HL-60 (cell line): ENCODE measurements around the gene DDAH1.

Source experiments
- DNase-seq, 2 experiments: peaks; one replicate each; pipeline ENCODE4 v3.0.0-alpha.2; 2010 to 2020; ENCODE audit warnings: low read depth in 1 of 2, low spot score in 1 of 2
- H3K27ac ChIP-seq: fragments of 250-450 bp; sonication (Bioruptor Pico); replicated peaks from 2 replicates; pipeline ENCODE4 v1.5.1; 2020; ENCODE audit warnings: mild to moderate bottlenecking, moderate library complexity
- H3K27me3 ChIP-seq: fragments of 250-450 bp; sonication (Bioruptor Pico); 2 replicates; pipeline ENCODE4 v1.5.1; 2021; ENCODE audit warnings: mild to moderate bottlenecking, moderate library complexity; ENCODE audit not compliant: insufficient read depth, poor library complexity, severe bottlenecking
- H3K4me3 ChIP-seq: replicated peaks from 2 replicates; pipeline ENCODE4 v1.5.1; 2011; ENCODE audit warnings: mild to moderate bottlenecking, control low read depth, low read length; ENCODE audit not compliant: insufficient read depth
- CTCF ChIP-seq: IDR thresholded peaks from one replicate; pipeline ENCODE4 v1.5.1; 2011; ENCODE audit warnings: low read length, control low read depth, inconsistent platforms; ENCODE audit not compliant: insufficient read depth
- GABPA ChIP-seq: IDR thresholded peaks from 2 replicates; pipeline ENCODE4 v1.6.1; 2012; ENCODE audit warnings: low read depth
- POLR2AphosphoS5 ChIP-seq: IDR thresholded peaks from 2 replicates; pipeline ENCODE4 v1.6.1; 2012; ENCODE audit warnings: low read depth
- SPI1 ChIP-seq: IDR thresholded peaks from 2 replicates; pipeline ENCODE4 v1.6.1; 2012; ENCODE audit warnings: low read depth, mild to moderate bottlenecking, borderline replicate concordance
- TF ChIP-seq, protein P1 (sequence below): IDR thresholded peaks from 2 replicates; pipeline ENCODE4 v1.6.1; 2012; ENCODE audit warnings: low read depth; ENCODE audit not compliant: insufficient replicate concordance

Gene DDAH1

GRCh38 chr1:85387781-85388180 lies 77.2 kb downstream of the DDAH1 start:
- no peak overlapping the region for H3K4me3 ChIP-seq
- H3K27me3 ChIP-seq, result no peaks in the 10 kb centered on the region
- no peak for TF ChIP-seq GABPA
- TF ChIP-seq POLR2AphosphoS5, result no peak
- TF ChIP-seq, protein P1, sequence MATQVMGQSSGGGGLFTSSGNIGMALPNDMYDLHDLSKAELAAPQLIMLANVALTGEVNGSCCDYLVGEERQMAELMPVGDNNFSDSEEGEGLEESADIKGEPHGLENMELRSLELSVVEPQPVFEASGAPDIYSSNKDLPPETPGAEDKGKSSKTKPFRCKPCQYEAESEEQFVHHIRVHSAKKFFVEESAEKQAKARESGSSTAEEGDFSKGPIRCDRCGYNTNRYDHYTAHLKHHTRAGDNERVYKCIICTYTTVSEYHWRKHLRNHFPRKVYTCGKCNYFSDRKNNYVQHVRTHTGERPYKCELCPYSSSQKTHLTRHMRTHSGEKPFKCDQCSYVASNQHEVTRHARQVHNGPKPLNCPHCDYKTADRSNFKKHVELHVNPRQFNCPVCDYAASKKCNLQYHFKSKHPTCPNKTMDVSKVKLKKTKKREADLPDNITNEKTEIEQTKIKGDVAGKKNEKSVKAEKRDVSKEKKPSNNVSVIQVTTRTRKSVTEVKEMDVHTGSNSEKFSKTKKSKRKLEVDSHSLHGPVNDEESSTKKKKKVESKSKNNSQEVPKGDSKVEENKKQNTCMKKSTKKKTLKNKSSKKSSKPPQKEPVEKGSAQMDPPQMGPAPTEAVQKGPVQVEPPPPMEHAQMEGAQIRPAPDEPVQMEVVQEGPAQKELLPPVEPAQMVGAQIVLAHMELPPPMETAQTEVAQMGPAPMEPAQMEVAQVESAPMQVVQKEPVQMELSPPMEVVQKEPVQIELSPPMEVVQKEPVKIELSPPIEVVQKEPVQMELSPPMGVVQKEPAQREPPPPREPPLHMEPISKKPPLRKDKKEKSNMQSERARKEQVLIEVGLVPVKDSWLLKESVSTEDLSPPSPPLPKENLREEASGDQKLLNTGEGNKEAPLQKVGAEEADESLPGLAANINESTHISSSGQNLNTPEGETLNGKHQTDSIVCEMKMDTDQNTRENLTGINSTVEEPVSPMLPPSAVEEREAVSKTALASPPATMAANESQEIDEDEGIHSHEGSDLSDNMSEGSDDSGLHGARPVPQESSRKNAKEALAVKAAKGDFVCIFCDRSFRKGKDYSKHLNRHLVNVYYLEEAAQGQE, result no peak
- TF ChIP-seq CTCF, result no peak
- TF ChIP-seq SPI1, result no peak
- no peak overlapping the region for H3K27ac ChIP-seq
- DNase-seq, result no peak

DNA sequence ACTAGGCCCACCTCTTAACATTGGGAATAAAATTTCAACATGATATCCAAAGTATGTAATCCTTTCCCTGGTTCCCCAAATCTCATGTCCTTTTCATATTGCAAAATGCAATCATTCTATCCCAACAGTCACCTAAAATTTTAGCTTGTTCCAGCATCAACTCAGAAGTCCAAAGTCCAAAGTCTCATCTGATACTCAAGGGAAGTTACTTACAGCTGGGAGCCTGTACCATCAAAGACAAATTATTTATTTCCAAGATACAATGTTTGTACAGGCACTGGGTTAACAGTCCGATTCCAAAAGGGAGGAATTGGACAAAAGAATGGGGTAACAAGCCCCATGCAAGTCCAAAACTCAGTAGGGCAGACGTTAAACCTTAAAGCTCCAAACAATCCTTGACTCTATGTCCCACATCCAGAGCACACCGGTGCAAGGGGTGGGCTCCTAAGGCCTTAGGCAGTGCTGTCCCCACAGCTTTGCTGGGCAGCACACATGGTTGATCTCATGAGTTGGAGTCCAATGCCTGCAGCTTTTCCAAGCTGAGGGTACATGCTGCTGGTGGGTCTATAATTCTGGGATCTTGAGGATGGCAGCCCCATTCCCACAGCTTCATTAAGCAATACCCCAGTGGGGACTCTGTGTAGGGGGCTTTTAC lies 78.8 kb downstream of the DDAH1 start:
- H3K27me3 ChIP-seq, result no peaks in the 10 kb centered on the region
- no peak overlapping the region for H3K4me3 ChIP-seq
- H3K27ac ChIP-seq, result no peak overlapping the region
- no peak for DNase-seq
- TF ChIP-seq POLR2AphosphoS5 (no peak), CTCF (no peak), GABPA (no peak), SPI1 (no peak)
- TF ChIP-seq, protein P1, result no peak

DNA sequence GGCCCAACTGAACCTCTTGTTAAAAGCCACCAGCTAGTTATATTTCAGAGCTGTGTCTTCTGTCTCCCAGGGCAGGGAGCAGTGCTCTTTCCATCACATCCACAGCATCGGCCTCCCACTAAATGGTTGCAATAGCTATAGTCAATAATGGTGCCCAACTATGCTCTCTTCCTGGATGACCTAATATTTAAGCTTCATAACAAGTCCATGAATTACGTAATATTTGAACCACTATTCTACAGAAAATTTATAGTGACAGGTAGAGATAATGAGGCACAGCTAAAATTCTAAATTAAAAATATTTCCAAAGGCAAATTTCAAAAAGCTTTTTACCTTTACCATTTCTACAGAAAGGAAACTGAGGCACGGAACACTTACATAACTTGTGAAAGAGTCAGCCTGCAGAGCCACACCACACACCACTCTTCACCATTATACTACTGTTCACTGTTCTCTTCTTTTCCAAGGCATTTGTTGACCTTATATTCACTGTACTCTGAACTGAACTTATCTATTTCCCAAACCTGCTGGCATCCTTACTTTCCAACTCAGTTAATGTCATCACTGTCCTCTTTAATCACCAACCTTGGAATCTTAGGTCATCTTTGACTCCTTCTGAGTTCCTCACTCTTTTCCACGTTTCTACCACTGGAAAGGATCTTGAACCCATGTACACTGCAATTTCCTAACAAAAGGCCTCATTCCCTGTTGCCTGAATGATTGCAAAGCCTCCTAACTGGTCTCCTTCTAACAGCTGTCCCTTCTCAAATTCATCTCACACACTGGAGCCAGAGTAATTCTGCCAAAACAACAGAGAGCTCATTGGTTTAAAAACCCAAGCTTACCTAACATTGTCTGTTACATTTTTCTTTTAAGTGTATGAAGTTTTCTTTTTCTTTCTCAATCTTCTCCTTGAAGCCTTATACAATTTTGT lies 85.5 kb downstream of the DDAH1 start:
- Histone ChIP-seq H3K4me3 (no peak overlapping the region), H3K27me3 (no peaks in the 10 kb centered on the region), H3K27ac (no peak overlapping the region)
- no peak for TF ChIP-seq SPI1
- no peak for DNase-seq

DNA sequence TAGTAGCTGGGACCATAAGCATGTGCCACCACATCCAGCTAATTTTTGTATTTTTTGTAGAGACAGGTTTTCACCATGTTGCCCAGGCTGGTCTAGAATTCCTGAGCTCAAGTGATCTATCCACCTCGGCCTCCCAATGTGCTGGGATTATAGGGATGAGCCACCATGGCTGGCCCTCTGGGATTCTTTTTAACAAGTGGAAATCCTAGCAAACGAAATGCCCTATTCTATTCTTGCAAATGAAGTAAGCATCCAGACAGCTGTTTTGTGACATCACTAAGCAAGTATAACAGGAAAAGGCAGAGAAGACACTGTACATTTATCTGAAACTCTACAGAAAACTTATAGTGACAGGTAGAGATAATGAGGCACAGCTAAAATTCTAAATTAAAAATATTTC lies 86.4 kb downstream of the DDAH1 start:
- TF ChIP-seq SPI1 (no peak), POLR2AphosphoS5 (no peak), GABPA (no peak), CTCF (no peak)
- TF ChIP-seq, protein P1, result no peak
- no peak for DNase-seq
- H3K27ac ChIP-seq, result no peak overlapping the region
- peaks cover 3% of the 10 kb centered on the region for H3K27me3 ChIP-seq
- H3K4me3 ChIP-seq, result no peak overlapping the region
